MM.1S (cell line): Measurements from ENCODE around the gene ZNF621.

Experiments used
- DNase-seq: peaks from one replicate; pipeline ENCODE4 v3.0.0-alpha.2; 2015
- H2AFZ ChIP-seq: fragments of 300-600 bp; sonication (generic); 2 replicates; pipeline ENCODE4 v1.6.0; 2016; ENCODE audit warnings: antibody characterized with exemption, low read length
- H3F3A ChIP-seq: fragments of 300-600 bp; sonication (generic); 2 replicates; pipeline ENCODE4 v1.6.1; 2016; ENCODE audit warnings: mild to moderate bottlenecking, antibody characterized with exemption, low read length, moderate library complexity, mixed read lengths; ENCODE audit not compliant: insufficient read depth
- H3K27ac ChIP-seq: fragments of 300-600 bp; sonication (generic); 2 replicates; pipeline ENCODE4 v1.5.1; 2016; ENCODE audit warnings: mild to moderate bottlenecking, low read length
- H3K27me3 ChIP-seq: fragments of 300-600 bp; sonication (generic); replicated peaks from 2 replicates; pipeline ENCODE4 v1.6.0; 2016; ENCODE audit warnings: low read length; ENCODE audit not compliant: insufficient read depth
- H3K36me3 ChIP-seq: fragments of 300-600 bp; sonication (generic); replicated peaks from 2 replicates; pipeline ENCODE4 v1.6.1; 2016; ENCODE audit warnings: mild to moderate bottlenecking, low read length, mixed read lengths; ENCODE audit not compliant: insufficient read depth
- H3K4me1 ChIP-seq: fragments of 300-600 bp; sonication (generic); 2 replicates; pipeline ENCODE4 v1.6.1; 2016; ENCODE audit warnings: low read length, mixed read lengths
- H3K4me2 ChIP-seq: fragments of 300-600 bp; sonication (generic); 2 replicates; pipeline ENCODE4 v1.6.0; 2016; ENCODE audit warnings: low read depth, low read length
- H3K4me3 ChIP-seq: fragments of 300-600 bp; sonication (generic); 2 replicates; pipeline ENCODE4 v1.5.1; 2016; ENCODE audit warnings: low read length, mixed read lengths
- H3K79me2 ChIP-seq: fragments of 300-600 bp; sonication (generic); 2 replicates; pipeline ENCODE4 v1.6.1; 2016; ENCODE audit warnings: mixed run types, low read length, mixed read lengths
- H3K9ac ChIP-seq: fragments of 300-600 bp; sonication (generic); 2 replicates; pipeline ENCODE4 v1.6.1; 2016; ENCODE audit warnings: low read length, mixed read lengths
- H3K9me2 ChIP-seq: fragments of 300-600 bp; sonication (generic); replicated peaks from 2 replicates; pipeline ENCODE4 v1.6.1; 2016; ENCODE audit warnings: mild to moderate bottlenecking, low read length, mixed read lengths; ENCODE audit not compliant: insufficient read depth
- H3K9me3 ChIP-seq: fragments of 300-600 bp; sonication (generic); replicated peaks from 2 replicates; pipeline ENCODE4 v1.6.1; 2016; ENCODE audit warnings: mild to moderate bottlenecking, low read length, mixed read lengths; ENCODE audit not compliant: insufficient read depth
- H4K20me1 ChIP-seq: fragments of 300-600 bp; sonication (generic); 2 replicates; pipeline ENCODE4 v1.6.1; 2016; ENCODE audit warnings: mild to moderate bottlenecking, low read length, moderate library complexity, mixed read lengths; ENCODE audit not compliant: insufficient read depth
- CTCF ChIP-seq: fragments of 300-600 bp; sonication (generic); IDR thresholded peaks from 2 replicates; pipeline ENCODE4 v1.5.1; 2016; ENCODE audit warnings: antibody characterized with exemption, low read length, mixed read lengths
- EZH2 ChIP-seq: fragments of 300-600 bp; sonication (generic); optimal IDR thresholded peaks from 2 replicates; pipeline ENCODE3; 2017; ENCODE audit warnings: low read depth, mild to moderate bottlenecking, antibody characterized with exemption, low read length, mixed read lengths
- EZH2phosphoT487 ChIP-seq: fragments of 300-600 bp; sonication (generic); IDR thresholded peaks from 2 replicates; pipeline ENCODE4 v1.6.1; 2018; ENCODE audit warnings: antibody characterized with exemption, low read length

Gene ZNF621

GRCh38 chr3:40487172-40487571, 37.6 kb upstream of the ZNF621 start:
- Histone ChIP-seq H3F3A (no peaks in the 10 kb centered on the region), H3K4me2 (no peak overlapping the region), H3K27me3 (no peaks in the 10 kb centered on the region), H3K9me2 (no peaks in the 10 kb centered on the region), H4K20me1 (no peaks in the 10 kb centered on the region), H3K79me2 (no peaks in the 10 kb centered on the region), H3K4me3 (no peak overlapping the region), H2AFZ (no peak overlapping the region), H3K36me3 (no peaks in the 10 kb centered on the region; the same call in 1 of the 2 replicates), H3K9ac (no peak overlapping the region), H3K27ac (no peak overlapping the region), H3K4me1 (no peaks in the 10 kb centered on the region), H3K9me3 (no peaks in the 10 kb centered on the region)
- no peak for DNase-seq
- TF ChIP-seq EZH2phosphoT487 (no peak), EZH2 (no peak), CTCF (no peak)

GRCh38 chr3:40490916-40491315, 33.8 kb upstream of the ZNF621 start:
- TF ChIP-seq EZH2phosphoT487 (no peak), CTCF (no peak), EZH2 (no peak)
- no peaks in the 10 kb centered on the region for H3K4me1 ChIP-seq
- H3K27me3 ChIP-seq: no peaks in the 10 kb centered on the region
- H3F3A ChIP-seq: no peaks in the 10 kb centered on the region
- H3K4me2 ChIP-seq: no peak overlapping the region
- DNase-seq: no peak
- no peak overlapping the region for H3K9ac ChIP-seq
- H3K9me3 ChIP-seq: no peaks in the 10 kb centered on the region
- H3K9me2 ChIP-seq: no peaks in the 10 kb centered on the region
- H4K20me1 ChIP-seq: no peaks in the 10 kb centered on the region
- H3K27ac ChIP-seq: no peak overlapping the region
- H3K36me3 ChIP-seq: no peaks in the 10 kb centered on the region; the same call in 1 of the 2 replicates
- H3K4me3 ChIP-seq: no peak overlapping the region
- H2AFZ ChIP-seq: no peak overlapping the region
- H3K79me2 ChIP-seq: no peaks in the 10 kb centered on the region

DNA sequence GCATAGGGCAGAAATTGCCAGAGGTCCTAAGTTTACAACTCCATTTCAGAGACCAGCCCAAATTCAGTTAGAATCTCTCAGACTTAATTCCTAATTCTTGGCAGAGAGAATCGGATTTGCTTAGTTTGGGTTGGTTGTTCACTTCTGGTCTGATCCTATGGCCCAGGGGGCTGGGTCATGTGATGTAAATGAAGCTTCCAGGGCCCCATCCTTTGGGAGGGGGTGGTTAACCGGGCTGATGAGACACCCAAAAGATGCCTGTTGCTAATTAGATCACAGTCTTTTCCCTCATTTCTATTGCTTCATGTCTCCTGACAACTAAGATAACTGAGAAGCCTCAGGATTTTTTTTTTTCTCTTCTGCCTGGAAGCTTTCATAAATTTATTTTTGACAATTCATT, 30.1 kb upstream of the ZNF621 start:
- Histone ChIP-seq H3K27me3 (no peaks in the 10 kb centered on the region), H3F3A (no peaks in the 10 kb centered on the region), H3K79me2 (no peaks in the 10 kb centered on the region), H3K27ac (no peak overlapping the region), H2AFZ (no peak overlapping the region), H3K4me2 (no peak overlapping the region), H4K20me1 (no peaks in the 10 kb centered on the region), H3K9ac (no peak overlapping the region), H3K4me1 (no peaks in the 10 kb centered on the region), H3K9me2 (no peaks in the 10 kb centered on the region), H3K36me3 (no peaks in the 10 kb centered on the region), H3K4me3 (no peak overlapping the region), H3K9me3 (no peaks in the 10 kb centered on the region)
- no peak for DNase-seq
- TF ChIP-seq EZH2: no peak
- TF ChIP-seq EZH2phosphoT487: no peak
- TF ChIP-seq CTCF: no peak

DNA sequence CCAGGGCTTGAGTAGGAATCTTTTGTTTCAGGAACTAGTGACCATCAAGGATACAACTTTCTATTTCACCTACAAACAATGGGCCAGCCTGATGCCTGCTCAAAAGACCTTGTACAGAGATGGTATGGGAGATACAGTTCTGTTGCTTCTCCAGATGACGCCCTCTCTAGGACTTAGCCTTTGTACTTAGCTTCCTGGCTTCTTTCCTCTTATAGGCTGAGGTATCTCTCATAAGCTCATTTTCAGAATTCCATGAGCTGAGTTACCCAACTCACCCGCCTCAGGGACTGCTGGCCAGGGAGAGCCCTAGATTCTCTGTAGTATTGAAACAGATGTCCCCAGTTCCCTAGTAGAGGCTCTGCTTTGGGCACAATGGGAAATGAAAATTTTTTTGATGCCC, 27.5 kb upstream of the ZNF621 start:
- TF ChIP-seq EZH2: no peak
- TF ChIP-seq CTCF: no peak
- no peak for TF ChIP-seq EZH2phosphoT487
- no peaks in the 10 kb centered on the region for H3K27me3 ChIP-seq
- H3K4me3 ChIP-seq: no peak overlapping the region
- DNase-seq: no peak
- H3K4me1 ChIP-seq: no peaks in the 10 kb centered on the region
- H3K9ac ChIP-seq: no peak overlapping the region
- no peak overlapping the region for H3K4me2 ChIP-seq
- H3F3A ChIP-seq: no peaks in the 10 kb centered on the region
- no peak overlapping the region for H2AFZ ChIP-seq
- no peaks in the 10 kb centered on the region for H3K9me3 ChIP-seq
- no peaks in the 10 kb centered on the region for H3K9me2 ChIP-seq
- no peaks in the 10 kb centered on the region for H3K79me2 ChIP-seq
- no peaks in the 10 kb centered on the region for H4K20me1 ChIP-seq
- H3K27ac ChIP-seq: no peak overlapping the region
- H3K36me3 ChIP-seq: no peaks in the 10 kb centered on the region
